ENCODE measurements around the gene CHST1.

GRCh38 chr11:45669146-45669545 is 3.7 kb upstream of the CHST1 start:
- TF ChIP-seq NFIC (IDR thresholded peaks at IDR 0.05) (no peak), EP300 (IDR thresholded peaks at IDR 0.05; ENCODE audit: borderline replicate concordance) (no peak), ZBTB7A (IDR thresholded peaks at IDR 0.05; ENCODE audit: low read depth) (no peak), TAF1 (IDR thresholded peaks at IDR 0.05; ENCODE audit: low read depth) (no peak), CREB1 (IDR thresholded peaks at IDR 0.05; ENCODE audit: low read depth) (no peak), RAD21 (IDR thresholded peaks at IDR 0.05; ENCODE audit: low read depth) (no peak), REST (IDR thresholded peaks at IDR 0.05; ENCODE audit: low read depth) (no peak), CEBPB (IDR thresholded peaks at IDR 0.05) (no peak)

Measured in Ishikawa (cell line).